Neural crest cell (in vitro differentiated cells): ENCODE data around the gene PDE7B. TPM values are rescaled to one million over a fixed set of nuclear protein-coding genes. Genes with fewer than 3 reads are reported as not detected.

Experiments
- DNase-seq: peaks from one replicate; pipeline ENCODE4 v3.0.0; 2021; ENCODE audit warnings: low read depth, mixed read lengths, low spot score
- H3K27ac Mint-ChIP-seq: one replicate; pipeline ENCODE4 v1.8.0; 2021; ENCODE audit warnings: mild to moderate bottlenecking, mixed read lengths; ENCODE audit not compliant: unreplicated experiment
- H3K27me3 Mint-ChIP-seq: 2 replicates; pipeline ENCODE4 v1.8.0; 2021; ENCODE audit warnings: low read depth, mild to moderate bottlenecking, mixed read lengths
- H3K36me3 Mint-ChIP-seq: 2 replicates; pipeline ENCODE4 v1.8.0; 2021; ENCODE audit warnings: low read depth, mild to moderate bottlenecking, mixed read lengths
- H3K4me1 Mint-ChIP-seq: 2 replicates; pipeline ENCODE4 v1.8.0; 2021; ENCODE audit warnings: mixed read lengths
- H3K4me3 Mint-ChIP-seq: one replicate; pipeline ENCODE4 v1.8.0; 2021; ENCODE audit warnings: mild to moderate bottlenecking, mixed read lengths
- H3K9me3 Mint-ChIP-seq: 2 replicates; pipeline ENCODE4 v1.8.0; 2021; ENCODE audit warnings: mixed read lengths
- CTCF ChIP-seq: fragments of 200-600 bp; sonication (generic); conservative IDR thresholded peaks from 2 replicates; pipeline ENCODE4 v1.5.0; 2021; ENCODE audit warnings: antibody characterized with exemption, mild to moderate bottlenecking
- total RNA-seq: library from RNA; stranded (reverse); gene quantifications from 2 replicates; pipeline ENCODE4 v1.2.1, GENCODE V29; 2021

PDE7B gene
- total RNA-seq, 1 donor from 2014 or later = 0.58 TPM

- H3K27ac Mint-ChIP-seq = no peak overlapping the region
- H3K27me3 Mint-ChIP-seq = no peaks in the 10 kb centered on the region
- H3K36me3 Mint-ChIP-seq = no peaks in the 10 kb centered on the region
- DNase-seq = no peak
- no peaks in the 10 kb centered on the region for H3K4me1 Mint-ChIP-seq
- H3K4me3 Mint-ChIP-seq = no peak overlapping the region
- no peak for TF ChIP-seq CTCF
- H3K9me3 Mint-ChIP-seq = no peaks in the 10 kb centered on the region
Measured at GRCh38 chr6:136016228-136017225, 165.0 kb downstream of the PDE7B start.

GRCh38 chr6:136020691-136021090, 169.2 kb downstream of the PDE7B start:
- no peak for DNase-seq
- Mint-ChIP-seq H3K9me3 (no peaks in the 10 kb centered on the region), H3K27ac (no peak overlapping the region), H3K36me3 (no peaks in the 10 kb centered on the region), H3K27me3 (no peaks in the 10 kb centered on the region), H3K4me3 (no peak overlapping the region), H3K4me1 (peaks cover 4% of the 10 kb centered on the region)
- no peak for TF ChIP-seq CTCF

DNA sequence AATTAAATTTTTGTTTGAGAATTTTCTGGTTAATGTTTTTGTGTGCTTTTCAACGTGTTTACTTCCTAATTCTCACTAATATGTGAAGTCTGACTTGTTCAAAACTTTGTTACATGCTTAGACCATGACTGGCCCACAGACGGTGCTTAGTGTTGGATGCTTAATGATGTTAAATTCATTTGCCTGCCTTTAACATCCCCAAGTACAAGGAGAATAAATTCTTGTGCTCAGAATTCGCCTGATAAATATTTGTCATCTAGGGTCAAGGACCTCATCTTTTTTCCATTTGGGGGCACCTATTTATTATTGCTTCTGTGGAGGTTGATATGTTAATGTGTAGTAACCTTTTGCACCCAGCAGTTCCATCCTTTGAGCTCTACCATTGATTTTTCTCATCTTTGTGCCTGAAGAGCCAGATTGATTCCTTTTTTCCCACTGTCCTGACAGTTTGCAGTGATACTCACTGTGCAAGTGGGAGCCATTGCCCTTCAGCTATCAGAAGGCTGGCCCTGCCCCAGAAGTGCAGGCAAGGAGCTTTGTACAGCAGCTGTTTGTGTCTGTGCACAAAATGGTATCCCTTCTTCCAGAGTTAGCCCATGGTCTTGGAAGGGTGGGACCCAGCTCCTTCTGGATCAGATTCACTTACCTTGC, 170.8 kb downstream of the PDE7B start:
- TF ChIP-seq CTCF = no peak
- H3K36me3 Mint-ChIP-seq = no peaks in the 10 kb centered on the region
- no peak for DNase-seq
- no peak overlapping the region for H3K27ac Mint-ChIP-seq
- no peaks in the 10 kb centered on the region for H3K9me3 Mint-ChIP-seq
- H3K27me3 Mint-ChIP-seq = no peaks in the 10 kb centered on the region
- H3K4me3 Mint-ChIP-seq = no peak overlapping the region
- peaks cover 4% of the 10 kb centered on the region for H3K4me1 Mint-ChIP-seq

- Mint-ChIP-seq H3K4me1 (peaks cover 4% of the 10 kb centered on the region), H3K36me3 (no peaks in the 10 kb centered on the region), H3K27ac (no peak overlapping the region), H3K27me3 (no peaks in the 10 kb centered on the region), H3K4me3 (no peak overlapping the region), H3K9me3 (no peaks in the 10 kb centered on the region)
- DNase-seq = no peak
- no peak for TF ChIP-seq CTCF
Measured at GRCh38 chr6:136024711-136025110, 173.2 kb downstream of the PDE7B start.

GRCh38 chr6:136025736-136026135, 174.2 kb downstream of the PDE7B start:
- Mint-ChIP-seq H3K4me3 (no peak overlapping the region), H3K4me1 (peaks cover 4% of the 10 kb centered on the region), H3K27ac (no peak overlapping the region), H3K36me3 (no peaks in the 10 kb centered on the region), H3K9me3 (no peaks in the 10 kb centered on the region), H3K27me3 (no peaks in the 10 kb centered on the region)
- TF ChIP-seq CTCF = no peak
- no peak for DNase-seq
